NCI-H1092 treated with DMSO at 0.1 percent for 48 hours (cell line): ENCODE data around the gene ELL3.
"Not testable (repeated sequence)": the region's sequence is repeated elsewhere in the genome, so short reads cannot be mapped to it uniquely, and the experiment has no call there.

Source experiments
- DNase-seq: peaks from one replicate; lab custom pipeline; 2025; lab: John Stamatoyannopoulos, UW

ELL3 gene, protein sequence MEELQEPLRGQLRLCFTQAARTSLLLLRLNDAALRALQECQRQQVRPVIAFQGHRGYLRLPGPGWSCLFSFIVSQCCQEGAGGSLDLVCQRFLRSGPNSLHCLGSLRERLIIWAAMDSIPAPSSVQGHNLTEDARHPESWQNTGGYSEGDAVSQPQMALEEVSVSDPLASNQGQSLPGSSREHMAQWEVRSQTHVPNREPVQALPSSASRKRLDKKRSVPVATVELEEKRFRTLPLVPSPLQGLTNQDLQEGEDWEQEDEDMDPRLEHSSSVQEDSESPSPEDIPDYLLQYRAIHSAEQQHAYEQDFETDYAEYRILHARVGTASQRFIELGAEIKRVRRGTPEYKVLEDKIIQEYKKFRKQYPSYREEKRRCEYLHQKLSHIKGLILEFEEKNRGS

DNA sequence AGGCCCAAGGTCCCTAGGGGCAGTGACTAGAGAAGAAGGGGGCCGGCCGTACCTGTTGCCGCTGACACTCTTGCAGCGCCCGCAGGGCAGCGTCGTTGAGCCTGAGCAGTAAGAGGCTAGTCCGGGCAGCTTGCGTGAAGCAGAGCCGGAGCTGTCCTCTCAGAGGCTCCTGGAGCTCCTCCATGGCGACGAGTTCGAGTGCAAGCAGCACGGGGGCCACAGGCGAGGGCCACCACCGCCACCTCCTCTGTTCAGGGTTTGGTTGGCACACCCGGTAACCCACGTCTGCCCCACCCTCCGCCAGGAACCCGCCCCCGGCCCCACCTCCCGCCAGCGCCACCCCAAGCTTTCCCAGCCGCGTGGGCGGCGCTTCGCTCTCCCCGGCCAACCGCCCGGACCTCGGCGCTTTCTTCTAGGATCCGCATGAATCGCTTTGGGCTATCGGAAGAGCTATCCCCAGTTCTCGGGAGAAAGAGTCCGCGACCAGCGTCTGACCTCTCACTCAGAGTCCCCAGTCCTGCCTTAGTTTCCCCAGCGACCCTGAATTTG lies at the start of gene ELL3:
Gene ELL3, minus strand, starts transcription at position 249 of the 549 bp plus-strand sequence. Its CDS starts 65 bp downstream, at position 184.
- DNase-seq: peak; percentile 87

DNA sequence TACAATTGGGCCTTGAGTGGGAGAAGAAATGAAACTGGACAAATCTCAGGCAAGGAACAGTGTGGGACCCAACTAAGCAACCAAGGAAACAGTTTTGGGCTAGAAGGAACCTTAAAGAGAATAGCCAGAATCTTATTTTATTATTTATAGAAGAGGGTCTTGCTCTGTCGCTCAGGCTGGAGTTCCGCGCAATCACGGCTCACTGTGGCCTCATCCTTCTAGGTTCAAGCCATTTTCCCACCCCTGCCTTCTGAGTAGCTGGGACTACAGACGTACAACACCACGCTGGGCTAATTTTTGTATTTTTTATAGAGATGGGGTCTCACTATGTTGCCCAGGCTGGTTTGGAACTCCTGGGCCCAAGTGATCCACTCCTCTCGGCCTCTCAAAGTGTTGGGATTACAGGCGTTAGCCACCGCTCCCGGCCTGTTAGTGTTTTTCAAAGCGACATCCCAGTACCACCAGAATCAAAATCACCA lies 49.3 kb upstream of the ELL3 start:
- DNase-seq: no peak

- not testable (repeated sequence) for DNase-seq
Observed at GRCh38 chr15:43825305-43825704, 48.5 kb upstream of the ELL3 start.

GRCh38 chr15:43824302-43825246 lies 47.8 kb upstream of the ELL3 start, which contains the start of gene MFAP1:
MFAP1 (minus strand) TSS chr15:43824690; CDS start chr15:43824569, 121 bp downstream.
- peak; percentile 95 for DNase-seq

DNA sequence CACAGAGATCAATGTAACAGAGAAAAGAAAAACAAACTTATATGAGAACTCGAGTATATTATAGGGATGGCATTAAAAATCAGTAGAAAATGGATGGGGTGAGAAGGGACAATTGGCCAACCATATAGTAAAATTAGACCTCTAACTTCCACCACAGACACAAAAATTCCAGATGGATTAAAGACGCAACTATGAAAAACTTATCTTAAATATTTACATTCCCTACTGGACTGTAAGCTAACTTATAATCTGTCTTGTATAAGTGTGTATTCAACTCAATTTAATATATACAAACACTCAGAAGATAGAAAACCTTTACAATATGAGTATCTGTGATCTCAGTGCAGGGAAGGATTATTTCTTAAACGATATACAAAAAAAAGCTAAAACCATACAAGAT lies 44.7 kb upstream of the ELL3 start:
- no peak for DNase-seq

DNA sequence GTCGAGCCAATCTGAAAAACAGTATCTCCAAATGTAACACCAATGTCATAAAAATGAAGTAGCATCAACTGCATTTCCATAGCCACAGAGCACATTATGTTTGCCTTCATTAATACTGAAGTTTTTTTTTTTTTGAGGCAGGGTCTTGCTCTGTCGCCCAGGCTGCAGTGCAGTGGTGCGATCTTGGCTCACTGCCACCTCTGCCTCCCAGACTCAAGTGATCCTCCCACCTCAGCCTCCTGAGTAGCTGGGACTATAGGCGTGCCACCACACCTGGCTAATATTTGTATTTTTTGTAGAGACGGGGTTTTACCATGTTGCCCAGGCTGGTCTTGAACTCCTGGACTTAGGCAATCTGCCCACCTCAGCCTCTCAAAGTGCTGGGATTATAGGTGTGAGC lies 38.3 kb upstream of the ELL3 start:
- DNase-seq: not testable (repeated sequence)

DNA sequence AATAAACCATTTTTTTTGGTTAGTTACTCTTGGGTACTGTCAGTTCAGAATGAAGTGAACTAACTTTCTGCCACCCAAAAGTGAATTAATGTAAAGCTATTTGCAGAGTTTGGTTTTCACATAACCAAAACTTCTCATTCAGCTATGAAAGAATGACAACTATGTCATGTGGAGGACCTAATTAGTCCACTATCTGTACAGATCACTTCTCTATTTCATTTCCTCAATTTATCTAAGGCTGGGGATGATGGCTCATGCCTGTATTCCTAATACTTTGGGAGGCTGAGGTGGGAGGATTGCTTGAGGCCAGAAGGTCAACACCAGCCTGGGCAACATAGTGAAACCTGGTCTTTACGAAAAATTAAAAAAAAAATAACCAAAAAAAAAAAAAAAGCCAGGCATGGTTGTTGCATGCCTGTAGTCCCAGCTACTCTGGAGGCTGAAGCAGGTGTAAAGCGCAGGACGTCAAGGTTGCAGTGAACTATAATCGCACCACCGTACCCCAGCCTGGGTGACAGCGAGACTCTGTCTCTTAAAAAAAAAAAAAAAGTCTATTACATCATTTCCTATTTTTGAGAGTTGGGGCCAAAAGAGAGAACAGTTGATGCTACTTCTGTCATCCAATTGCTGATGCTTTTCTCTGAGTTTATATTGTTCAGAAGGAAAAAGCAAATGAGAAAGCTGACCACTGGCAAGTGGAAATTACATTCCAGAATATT lies 32.4 kb upstream of the ELL3 start:
- no peak for DNase-seq

DNA sequence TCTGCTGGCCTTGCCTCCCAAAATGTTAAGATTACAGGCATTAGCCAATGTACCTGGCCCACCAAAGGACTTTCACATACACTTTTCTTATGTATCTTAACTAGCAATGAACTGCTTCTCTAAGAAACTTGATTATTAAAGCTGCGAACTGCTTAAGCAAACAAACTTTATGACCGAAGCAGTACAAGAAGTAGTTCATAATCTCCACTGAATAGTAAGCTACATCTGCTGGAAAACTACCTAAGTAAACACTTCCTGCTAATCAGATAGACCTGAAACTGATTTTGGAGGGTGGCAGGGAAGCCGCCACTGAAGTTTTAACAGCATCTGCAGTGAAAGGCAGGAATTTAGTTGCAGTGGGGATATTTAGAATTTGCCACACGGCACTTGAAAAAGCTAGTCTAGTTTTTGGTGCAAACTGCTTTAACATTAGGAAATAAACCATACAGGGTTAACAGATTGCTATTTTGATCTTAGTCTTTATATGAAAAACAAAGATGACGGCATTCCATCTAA lies 31.7 kb upstream of the ELL3 start:
- no peak for DNase-seq

DNA sequence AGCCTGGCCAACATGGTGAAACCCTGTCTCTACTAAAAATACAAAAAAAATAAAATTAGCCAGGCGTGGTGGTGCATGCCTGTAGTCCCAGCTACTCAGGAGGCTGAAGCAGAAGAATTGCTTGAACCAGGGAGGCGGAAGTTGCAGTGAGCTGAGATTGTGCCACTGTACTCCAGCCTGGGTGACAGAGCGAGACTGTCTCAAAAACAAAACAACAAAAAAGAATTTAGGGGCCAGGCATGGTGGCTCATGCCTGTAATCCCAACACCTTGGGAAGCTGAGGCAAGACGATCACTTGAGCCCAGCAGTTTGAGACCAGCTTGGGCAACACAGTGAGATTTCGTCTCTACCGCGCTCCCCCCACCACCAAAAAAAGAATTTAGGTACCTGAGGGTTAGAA lies 25.9 kb upstream of the ELL3 start:
- not testable (repeated sequence) for DNase-seq

- DNase-seq: peak; percentile 77
Observed at GRCh38 chr15:43800286-43801141, 23.7 kb upstream of the ELL3 start, which contains the start of gene HYPK. HYPK (plus strand) TSS chr15:43800599; CDS start chr15:43800623, 24 bp downstream.

GRCh38 chr15:43799945-43800285 lies 23.1 kb upstream of the ELL3 start, which contains the start of gene SERINC4:
SERINC4 (minus strand) TSS chr15:43800220; CDS start chr15:43799986, 234 bp downstream.
- DNase-seq: no peak

DNA sequence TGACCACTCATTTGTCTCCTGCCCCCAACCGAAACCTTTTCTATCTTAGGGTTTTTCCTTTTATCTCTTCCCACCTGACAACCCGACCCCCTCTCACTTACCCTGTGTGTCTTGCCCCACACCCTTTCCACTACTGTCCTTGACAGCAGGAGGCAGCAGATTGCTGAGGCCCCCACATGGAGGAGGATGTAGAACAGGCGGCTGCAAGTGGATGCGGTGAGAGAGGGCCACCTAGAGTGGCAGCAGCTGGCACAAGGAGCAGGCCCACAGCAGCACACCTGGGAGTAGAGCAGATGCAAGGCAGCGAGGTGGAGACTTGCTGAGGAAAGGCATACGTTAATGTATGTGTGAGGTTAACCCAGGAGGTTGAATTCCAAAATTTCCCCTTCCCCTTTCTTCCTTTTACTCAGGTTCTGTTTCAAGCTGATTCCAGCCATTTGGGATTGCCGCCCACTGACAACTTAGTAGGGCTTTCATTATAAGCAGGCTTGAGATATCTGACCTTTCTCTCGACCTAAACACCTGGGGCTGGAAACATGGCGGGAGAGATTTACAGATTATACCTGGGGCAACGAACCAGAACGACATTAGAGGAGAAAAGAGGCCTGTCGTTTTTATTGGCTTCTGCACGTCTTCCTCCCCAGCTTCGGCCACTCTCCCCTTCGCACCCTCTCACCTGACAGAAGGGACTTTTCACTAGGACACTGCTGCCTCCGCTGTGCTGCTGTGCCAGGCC lies 22.6 kb upstream of the ELL3 start:
- DNase-seq: no peak

DNA sequence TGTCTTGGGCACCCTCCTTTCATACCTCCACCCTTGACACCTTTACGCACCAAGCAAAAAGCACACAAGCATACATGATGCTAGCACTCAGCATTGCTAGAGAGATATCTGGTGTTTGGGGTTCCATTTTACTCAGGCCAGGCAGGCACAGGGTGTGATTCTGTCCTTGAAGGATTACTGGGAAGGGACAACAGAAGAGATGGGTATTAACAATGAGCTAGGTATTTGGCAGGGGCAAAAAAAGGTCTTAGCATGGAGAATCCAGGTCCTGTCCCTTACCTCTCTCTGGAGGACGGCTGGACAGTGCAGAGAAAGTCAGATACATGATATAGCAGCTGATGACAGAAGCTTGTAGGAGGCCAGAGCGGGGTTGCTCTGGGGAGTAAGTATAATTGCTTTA lies 19.8 kb upstream of the ELL3 start:
- no peak for DNase-seq

- DNase-seq: no peak
Observed at GRCh38 chr15:43795997-43796396, 19.2 kb upstream of the ELL3 start.

DNA sequence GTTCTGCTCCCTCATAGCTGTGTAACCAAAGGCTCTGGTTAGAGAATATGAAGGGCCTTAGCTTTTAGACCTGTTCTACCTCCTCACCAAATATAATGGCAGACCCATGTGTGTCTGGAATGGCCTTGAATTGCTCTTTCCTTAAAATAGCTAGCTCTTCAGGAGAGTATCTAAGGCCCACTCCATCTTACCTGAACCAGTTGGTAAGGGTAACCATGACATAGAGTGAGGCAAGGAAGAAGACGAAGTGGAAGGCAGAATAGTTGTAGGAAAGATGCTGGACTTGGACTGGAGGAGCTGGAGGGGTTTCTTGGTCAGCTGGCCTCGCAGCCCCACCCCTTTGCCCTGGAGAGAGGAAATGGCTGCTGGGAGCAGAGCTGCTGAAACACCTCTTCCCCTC lies 18.4 kb upstream of the ELL3 start:
- DNase-seq: no peak

DNA sequence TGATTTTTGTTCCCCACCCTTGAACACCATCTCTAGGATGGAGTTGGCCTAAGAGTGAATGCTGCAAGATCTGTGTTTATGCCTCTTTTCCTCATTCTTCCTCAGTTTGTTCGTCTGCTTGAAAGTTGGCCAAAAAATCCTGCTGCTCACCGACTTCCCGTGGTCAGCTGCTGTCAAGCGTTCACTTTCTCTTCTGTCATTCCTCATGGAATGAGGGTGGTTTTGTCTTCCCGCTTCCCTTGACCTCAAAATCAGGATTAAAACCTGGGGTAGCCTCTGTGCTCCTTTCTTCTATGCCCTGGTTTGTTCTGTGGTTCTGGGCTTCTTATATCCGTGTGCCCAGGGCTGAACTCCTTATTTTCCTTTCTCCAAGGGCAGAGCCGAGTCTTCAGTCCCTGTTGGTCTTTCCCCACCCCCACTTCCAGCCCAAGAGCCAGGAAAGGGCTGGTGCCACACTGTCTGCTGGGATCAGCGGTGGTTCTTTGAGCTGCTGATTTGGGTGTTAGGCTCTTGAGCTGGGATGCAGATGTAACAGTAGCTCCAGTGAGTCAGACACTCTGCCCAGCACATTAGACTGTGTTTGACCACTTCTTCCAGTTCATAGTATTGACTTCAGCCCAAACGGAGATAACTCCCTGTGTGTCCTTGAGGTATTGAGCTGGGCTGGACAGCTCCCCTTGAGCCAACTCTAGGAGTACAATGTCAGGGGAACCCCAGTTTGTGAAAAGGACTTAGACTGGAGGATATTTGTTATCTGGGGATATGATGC lies 17.7 kb upstream of the ELL3 start:
- DNase-seq: no peak

- DNase-seq: no peak
Observed at GRCh38 chr15:43793647-43794046, 16.9 kb upstream of the ELL3 start.

DNA sequence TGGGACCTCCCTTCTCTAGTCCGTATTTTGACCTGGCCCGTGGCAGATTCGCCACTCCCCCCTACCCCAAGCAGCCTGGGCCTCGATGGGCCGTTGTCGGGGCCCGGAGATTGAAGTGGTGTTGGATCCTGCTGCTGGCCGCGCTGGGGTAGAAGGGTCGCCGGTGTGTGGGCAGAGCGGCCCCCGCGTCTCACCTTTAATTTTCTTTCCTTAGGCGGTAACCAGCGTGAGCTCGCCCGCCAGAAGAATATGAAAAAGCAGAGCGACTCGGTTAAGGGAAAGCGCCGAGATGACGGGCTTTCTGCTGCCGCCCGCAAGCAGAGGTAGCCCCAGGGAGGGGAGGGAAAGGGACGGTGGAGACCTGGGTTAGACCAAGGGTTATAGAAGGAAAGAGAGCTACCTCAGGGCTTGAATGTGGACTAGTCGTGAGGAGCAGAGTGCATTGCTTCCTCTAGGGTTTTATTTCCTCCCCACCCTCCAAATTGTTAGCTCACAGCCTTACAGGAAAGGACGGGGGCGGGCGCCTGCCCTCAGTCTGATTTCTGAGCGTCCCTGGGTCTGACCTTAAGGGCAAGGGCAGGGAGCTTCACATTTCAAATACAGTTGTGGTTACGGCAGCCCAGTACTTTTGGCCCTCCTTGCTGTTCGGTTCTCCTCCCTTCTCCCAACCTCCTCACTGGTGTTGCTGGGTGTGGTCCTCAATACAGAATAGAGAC lies 16.2 kb upstream of the ELL3 start:
- DNase-seq: no peak
